ENCODE data around the gene WASHC2A. TPM values are rescaled to one million over a fixed set of nuclear protein-coding genes. Genes with fewer than 3 reads are reported as not detected.

Gene WASHC2A, protein sequence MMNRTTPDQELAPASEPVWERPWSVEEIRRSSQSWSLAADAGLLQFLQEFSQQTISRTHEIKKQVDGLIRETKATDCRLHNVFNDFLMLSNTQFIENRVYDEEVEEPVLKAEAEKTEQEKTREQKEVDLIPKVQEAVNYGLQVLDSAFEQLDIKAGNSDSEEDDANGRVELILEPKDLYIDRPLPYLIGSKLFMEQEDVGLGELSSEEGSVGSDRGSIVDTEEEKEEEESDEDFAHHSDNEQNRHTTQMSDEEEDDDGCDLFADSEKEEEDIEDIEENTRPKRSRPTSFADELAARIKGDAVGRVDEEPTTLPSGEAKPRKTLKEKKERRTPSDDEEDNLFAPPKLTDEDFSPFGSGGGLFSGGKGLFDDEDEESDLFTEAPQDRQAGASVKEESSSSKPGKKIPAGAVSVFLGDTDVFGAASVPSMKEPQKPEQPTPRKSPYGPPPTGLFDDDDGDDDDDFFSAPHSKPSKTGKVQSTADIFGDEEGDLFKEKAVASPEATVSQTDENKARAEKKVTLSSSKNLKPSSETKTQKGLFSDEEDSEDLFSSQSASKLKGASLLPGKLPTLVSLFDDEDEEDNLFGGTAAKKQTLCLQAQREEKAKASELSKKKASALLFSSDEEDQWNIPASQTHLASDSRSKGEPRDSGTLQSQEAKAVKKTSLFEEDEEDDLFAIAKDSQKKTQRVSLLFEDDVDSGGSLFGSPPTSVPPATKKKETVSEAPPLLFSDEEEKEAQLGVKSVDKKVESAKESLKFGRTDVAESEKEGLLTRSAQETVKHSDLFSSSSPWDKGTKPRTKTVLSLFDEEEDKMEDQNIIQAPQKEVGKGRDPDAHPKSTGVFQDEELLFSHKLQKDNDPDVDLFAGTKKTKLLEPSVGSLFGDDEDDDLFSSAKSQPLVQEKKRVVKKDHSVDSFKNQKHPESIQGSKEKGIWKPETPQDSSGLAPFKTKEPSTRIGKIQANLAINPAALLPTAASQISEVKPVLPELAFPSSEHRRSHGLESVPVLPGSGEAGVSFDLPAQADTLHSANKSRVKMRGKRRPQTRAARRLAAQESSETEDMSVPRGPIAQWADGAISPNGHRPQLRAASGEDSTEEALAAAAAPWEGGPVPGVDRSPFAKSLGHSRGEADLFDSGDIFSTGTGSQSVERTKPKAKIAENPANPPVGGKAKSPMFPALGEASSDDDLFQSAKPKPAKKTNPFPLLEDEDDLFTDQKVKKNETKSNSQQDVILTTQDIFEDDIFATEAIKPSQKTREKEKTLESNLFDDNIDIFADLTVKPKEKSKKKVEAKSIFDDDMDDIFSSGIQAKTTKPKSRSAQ (N-terminal part only)
- total RNA-seq (2022; extraction: Qiagen RNA extraction; ENCODE audit: low read depth): 12.2 to 15.0 TPM (median 12.8 TPM) in 5 replicates

DNA sequence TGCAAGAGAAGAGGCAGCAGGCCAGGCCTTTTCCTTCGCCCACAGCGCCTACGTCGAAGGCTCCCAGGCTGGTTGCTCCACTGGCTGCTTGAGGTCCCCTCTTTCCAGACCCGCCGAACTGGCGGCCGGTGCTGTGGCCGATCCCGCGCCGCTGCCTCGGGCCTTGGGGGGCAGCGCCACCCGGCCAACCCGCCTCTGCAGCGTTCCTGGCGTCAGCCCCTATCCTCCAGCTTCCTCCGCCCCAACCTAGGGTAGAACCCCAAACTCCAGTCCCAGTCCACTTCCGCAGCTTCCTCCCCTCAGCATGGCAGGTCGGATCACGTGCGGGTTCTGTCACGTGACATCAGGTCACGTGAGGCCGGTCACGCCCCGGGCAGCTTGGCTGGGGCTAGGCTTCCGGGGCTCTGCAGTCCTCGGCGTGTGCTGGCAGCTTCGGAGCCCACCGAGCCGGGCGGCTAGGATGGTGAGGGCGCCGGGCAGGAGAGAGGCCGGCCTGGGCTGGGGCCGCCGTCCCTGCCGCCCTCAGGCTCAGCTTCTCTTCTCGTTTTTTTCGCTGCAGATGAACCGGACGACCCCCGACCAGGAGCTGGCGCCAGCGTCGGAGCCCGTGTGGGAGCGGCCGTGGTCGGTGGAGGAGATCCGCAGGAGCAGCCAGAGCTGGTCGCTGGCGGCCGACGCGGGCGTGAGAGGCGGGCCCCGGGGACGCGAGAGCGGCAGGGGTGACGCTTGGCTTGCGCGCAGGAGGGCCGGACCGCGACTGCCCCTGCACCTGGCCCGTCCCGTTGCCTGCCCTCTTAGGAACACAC lies at the start of gene WASHC2A:
Gene WASHC2A, plus strand, starts transcription at position 409 of the 806 bp plus-strand sequence. Its CDS starts 52 bp downstream, at position 461.

Other genes with a start within 250 kb of the WASHC2A start
- 14.7 to 20.4 TPM (median 19.7 TPM) in 5 replicates for gene PARG, start 125.9 kb upstream of the WASHC2A start, total RNA-seq (2022; extraction: Qiagen RNA extraction; ENCODE audit: low read depth)
- gene TIMM23B, start 125.9 kb upstream of the WASHC2A start, total RNA-seq (2022; extraction: Qiagen RNA extraction; ENCODE audit: low read depth): 13.9 to 23.3 TPM (median 18.1 TPM) in 5 replicates
- gene AGAP6, start 79.5 kb upstream of the WASHC2A start, total RNA-seq (2022; extraction: Qiagen RNA extraction; ENCODE audit: low read depth): 7.3 to 9.7 TPM (median 9.0 TPM) in 5 replicates
- 1.7 to 3.2 TPM (median 2.0 TPM) in 5 replicates for gene ASAH2, start 183.6 kb downstream of the WASHC2A start, total RNA-seq (2022; extraction: Qiagen RNA extraction; ENCODE audit: low read depth)

Data from A549 treated with RU486 at 1 μM for 4 hours (cell line).